Panc1 (cell line): ENCODE data around the gene FRK. TPM values are rescaled to one million over a fixed set of nuclear protein-coding genes. Genes with fewer than 3 reads are reported as not detected.

Source experiments
- ATAC-seq: fragments of 200-7000 bp; cut with Tn5 transposase; 2 replicates; pipeline ENCODE4 v1.9.1; 2020; ENCODE audit warnings: mild to moderate bottlenecking, moderate library complexity
- BruUV-seq: library from RNA; stranded (reverse); fragments of 400-500 nt; replicated peaks from 2 replicates; lab custom pipeline; 2021; lab: Mats Ljungman, UMichigan
- CTCF ChIA-PET: fragments of 300-600 bp; sonication (Branson Sonifier 250); formaldehyde crosslinking; loops from one replicate; lab custom pipeline; 2022; ENCODE audit warnings: antibody characterized with exemption; lab: Charles Lee
- POLR2A ChIA-PET: fragments of 300-600 bp; sonication (Branson Sonifier 250); formaldehyde crosslinking; loops from one replicate; lab custom pipeline; 2022; ENCODE audit warnings: antibody characterized with exemption; lab: Charles Lee
- DNase-seq: peaks from one replicate; pipeline ENCODE4 v3.0.0-alpha.2; 2010; ENCODE audit warnings: low read depth, low spot score
- H3K27ac ChIP-seq: 2 replicates; pipeline ENCODE4 v1.5.1; 2011; ENCODE audit warnings: mild to moderate bottlenecking, low read length, inconsistent platforms
- H3K27me3 ChIP-seq: fragments of 200-500 bp; sonication (Bioruptor generic); 2 replicates; pipeline ENCODE4 v1.6.0; 2014; ENCODE audit warnings: low read length, inconsistent platforms; ENCODE audit not compliant: control insufficient read depth, insufficient read depth
- H3K36me3 ChIP-seq: fragments of 200-500 bp; sonication (Bioruptor generic); 2 replicates; pipeline ENCODE4 v1.5.1; 2014; ENCODE audit warnings: inconsistent platforms, mild to moderate bottlenecking, low read length, moderate library complexity; ENCODE audit not compliant: control insufficient read depth, insufficient read depth
- H3K4me1 ChIP-seq: 2 replicates; pipeline ENCODE4 v1.5.1; 2011; ENCODE audit warnings: inconsistent platforms, mild to moderate bottlenecking, low read length, moderate library complexity; ENCODE audit not compliant: control insufficient read depth, insufficient read depth
- H3K4me3 ChIP-seq, 2 experiments: 2 replicates each; pipeline ENCODE4 v1.5.1; 2011 to 2012; ENCODE audit warnings: low read depth in 2 of 2, low read length in 2 of 2, mild to moderate bottlenecking in 2 of 2, inconsistent platforms in 1 of 2, moderate library complexity in 1 of 2
- H3K9me3 ChIP-seq: fragments of 200-500 bp; sonication (Bioruptor generic); 2 replicates; pipeline ENCODE4 v1.5.1; 2014; ENCODE audit warnings: low read depth, mild to moderate bottlenecking, inconsistent platforms, low read length, moderate library complexity; ENCODE audit not compliant: control insufficient read depth, insufficient read depth
- POLR2AphosphoS5 ChIP-seq: IDR thresholded peaks from 2 replicates; pipeline ENCODE4 v1.6.1; 2012; ENCODE audit warnings: mild to moderate bottlenecking, low read depth, low read length, moderate library complexity
- REST ChIP-seq, 2 experiments: IDR thresholded peaks; 2 replicates each; pipeline ENCODE4 v1.6.1; 2011 to 2012; ENCODE audit warnings: low read depth in 2 of 2, control low read depth in 1 of 2, low read length in 1 of 2, mild to moderate bottlenecking in 1 of 2, moderate library complexity in 1 of 2; ENCODE audit not compliant: insufficient read depth in 1 of 2
- SIN3A ChIP-seq: IDR thresholded peaks from 2 replicates; pipeline ENCODE4 v1.6.1; 2012; ENCODE audit warnings: low read depth, mild to moderate bottlenecking, low read length, moderate library complexity, borderline replicate concordance; ENCODE audit not compliant: insufficient read depth
- TCF7L2 ChIP-seq: IDR thresholded peaks from 2 replicates; pipeline ENCODE4 v1.6.1; 2011; ENCODE audit warnings: mild to moderate bottlenecking, low read depth, low read length, inconsistent platforms
- in situ Hi-C: cut with HindIII; loops from 2 replicates; pipeline ENCODE4 v1.10.0; 2016; ENCODE audit warnings: low sequenced_read_pairs, low pct_unique_long_range_greater_than_20kb
- intact Hi-C: fragments of 100-400 bp; cut with micrococcal nuclease; formaldehyde crosslinking; loops from one replicate; pipeline ENCODE4 v1.10.0; 2022; ENCODE audit not compliant: unreplicated experiment
- total RNA-seq: library from RNA; stranded (reverse); gene quantifications from one replicate; pipeline ENCODE4 v1.2.1, GENCODE V29; 2021; ENCODE audit not compliant: unreplicated experiment
- TF ChIP-seq, protein P1 (sequence below): fragments of 450-650 bp; IDR thresholded peaks from 2 replicates; pipeline ENCODE4 v1.5.1; 2017; ENCODE audit warnings: mild to moderate bottlenecking

Gene FRK
- total RNA-seq, 1 experiment from 2014 or later: 2.5 TPM

- H3K27me3 ChIP-seq: no peaks in the 10 kb centered on the region
- no TSS peak for BruUV-seq
- ChIA-PET POLR2A (no interaction called here), CTCF (no interaction called here)
- intact Hi-C loops (no loop called here), in situ Hi-C loops (no loop called here)
- TF ChIP-seq SIN3A: no peak
- TF ChIP-seq POLR2AphosphoS5: no peak
- TF ChIP-seq, protein P1, sequence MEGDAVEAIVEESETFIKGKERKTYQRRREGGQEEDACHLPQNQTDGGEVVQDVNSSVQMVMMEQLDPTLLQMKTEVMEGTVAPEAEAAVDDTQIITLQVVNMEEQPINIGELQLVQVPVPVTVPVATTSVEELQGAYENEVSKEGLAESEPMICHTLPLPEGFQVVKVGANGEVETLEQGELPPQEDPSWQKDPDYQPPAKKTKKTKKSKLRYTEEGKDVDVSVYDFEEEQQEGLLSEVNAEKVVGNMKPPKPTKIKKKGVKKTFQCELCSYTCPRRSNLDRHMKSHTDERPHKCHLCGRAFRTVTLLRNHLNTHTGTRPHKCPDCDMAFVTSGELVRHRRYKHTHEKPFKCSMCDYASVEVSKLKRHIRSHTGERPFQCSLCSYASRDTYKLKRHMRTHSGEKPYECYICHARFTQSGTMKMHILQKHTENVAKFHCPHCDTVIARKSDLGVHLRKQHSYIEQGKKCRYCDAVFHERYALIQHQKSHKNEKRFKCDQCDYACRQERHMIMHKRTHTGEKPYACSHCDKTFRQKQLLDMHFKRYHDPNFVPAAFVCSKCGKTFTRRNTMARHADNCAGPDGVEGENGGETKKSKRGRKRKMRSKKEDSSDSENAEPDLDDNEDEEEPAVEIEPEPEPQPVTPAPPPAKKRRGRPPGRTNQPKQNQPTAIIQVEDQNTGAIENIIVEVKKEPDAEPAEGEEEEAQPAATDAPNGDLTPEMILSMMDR: no peak
- TF ChIP-seq REST (IDR thresholded peaks at IDR 0.05; ENCODE audit: insufficient read depth in 1 of 2, low read depth in 2 of 2, low read length in 1 of 2): no peak
- TF ChIP-seq TCF7L2: no peak
- no peak overlapping the region for H3K4me3 ChIP-seq
- DNase-seq: no peak
- ATAC-seq: no peak
- H3K9me3 ChIP-seq: no peaks in the 10 kb centered on the region
- H3K4me1 ChIP-seq: no peaks in the 10 kb centered on the region
- H3K36me3 ChIP-seq: no peaks in the 10 kb centered on the region
- H3K27ac ChIP-seq: no peak overlapping the region
Observed at GRCh38 chr6:116040993-116041392, 19.7 kb downstream of the FRK start.

DNA sequence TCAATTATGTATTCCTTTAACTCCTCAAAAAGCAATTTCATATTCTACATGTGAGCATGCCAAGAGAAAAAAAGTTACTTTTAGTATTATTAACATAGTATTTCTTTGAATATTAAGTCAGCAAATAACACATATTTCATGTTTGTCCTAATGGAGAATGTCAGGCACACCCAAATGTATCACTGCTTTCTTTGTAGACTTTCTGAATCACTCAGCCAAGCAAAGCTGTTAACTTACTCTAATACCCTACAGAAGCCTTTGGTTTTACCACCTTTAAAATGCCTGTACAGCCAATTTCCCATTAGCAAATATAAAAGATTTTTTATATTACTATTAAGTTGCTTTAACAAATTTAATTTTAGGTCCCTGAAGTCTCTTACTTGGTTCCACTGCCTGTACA lies 23.8 kb downstream of the FRK start:
- ATAC-seq (no peak), DNase-seq (no peak)
- ChIA-PET POLR2A (no interaction called here), CTCF (no interaction called here)
- intact Hi-C loops (no loop called here), in situ Hi-C loops (no loop called here)
- no peaks in the 10 kb centered on the region for H3K36me3 ChIP-seq
- no TSS peak for BruUV-seq
- no peaks in the 10 kb centered on the region for H3K27me3 ChIP-seq
- H3K27ac ChIP-seq: no peak overlapping the region
- H3K4me1 ChIP-seq: no peaks in the 10 kb centered on the region
- TF ChIP-seq TCF7L2 (no peak), SIN3A (no peak), POLR2AphosphoS5 (no peak), REST (IDR thresholded peaks at IDR 0.05; ENCODE audit: insufficient read depth in 1 of 2, low read depth in 2 of 2, low read length in 1 of 2) (no peak)
- TF ChIP-seq, protein P1: no peak
- H3K4me3 ChIP-seq: no peak overlapping the region
- H3K9me3 ChIP-seq: no peaks in the 10 kb centered on the region
